Prostate gland (tissue), 2 donors: ENCODE measurements around the gene AVEN. TPM values are rescaled to one million over a fixed set of nuclear protein-coding genes. Genes with fewer than 3 reads are reported as not detected.

Source experiments
- DNase-seq: peaks from one replicate; pipeline ENCODE4 v3.0.0-alpha.2; 2019; ENCODE audit warnings: low spot score
- H3K27ac ChIP-seq, 2 donors: fragments of 200-600 bp; sonication (generic); 2 replicates each; pipeline ENCODE4 v1.5.1; 2017 to 2019
- H3K27me3 ChIP-seq: fragments of 200-600 bp; sonication (generic); replicated peaks from 2 replicates; pipeline ENCODE4 v1.5.1; 2019; ENCODE audit not compliant: insufficient read depth
- H3K36me3 ChIP-seq, 2 donors: fragments of 200-600 bp; sonication (generic); 1 replicate in 1 of 2; 2 replicates in 1 of 2; pipeline versions ENCODE4 v1.5.1 to v1.8.1; 2017 to 2019
- H3K4me1 ChIP-seq: fragments of 200-600 bp; sonication (generic); replicated peaks from 2 replicates; pipeline ENCODE4 v1.5.1; 2019
- H3K4me3 ChIP-seq, 2 donors: fragments of 200-600 bp; sonication (generic); 2 replicates each; pipeline ENCODE4 v1.5.1; 2017 to 2019
- H3K9me3 ChIP-seq: fragments of 200-600 bp; sonication (generic); 2 replicates; pipeline ENCODE4 v1.5.1; 2017
- CTCF ChIP-seq, 4 experiments: fragments of 200-600 bp in 2 of 4; fragments of 450-650 bp in 2 of 4; sonication (generic) in 2 of 4; IDR thresholded peaks; 1 replicate in 3 of 4; 2 replicates in 1 of 4; pipeline ENCODE4 v1.5.1; 2016 to 2019; ENCODE audit warnings: antibody characterized with exemption in 4 of 4, mild to moderate bottlenecking in 2 of 4, moderate library complexity in 2 of 4
- POLR2A ChIP-seq: fragments of 450-650 bp; IDR thresholded peaks from one replicate; pipeline ENCODE4 v1.6.1; 2016; ENCODE audit warnings: antibody characterized with exemption, mild to moderate bottlenecking
- POLR2AphosphoS5 ChIP-seq: sonication (generic); formaldehyde crosslinking; IDR thresholded peaks from one replicate; pipeline ENCODE4 v1.6.1; 2017; ENCODE audit warnings: antibody characterized with exemption
- WGBS: methylation state at CpG from one replicate; pipeline ENCODE4 v1.1.5; 2018; 5-methylcytosine and 5-hydroxymethylcytosine counted together
- intact Hi-C: fragments of 100-400 bp; cut with DNase I; formaldehyde crosslinking; loops from one replicate; pipeline ENCODE4 v1.14.2; 2022
- total RNA-seq, 2 donors: library from RNA; depleted of rRNA; stranded (reverse); fragments of >200 nt; gene quantifications; one replicate each; pipeline ENCODE4 v1.1.0, GENCODE V29; 2016

The AVEN gene
- total RNA-seq, 2 donors from 2014 or later: 11.9 to 21.6 TPM

DNA sequence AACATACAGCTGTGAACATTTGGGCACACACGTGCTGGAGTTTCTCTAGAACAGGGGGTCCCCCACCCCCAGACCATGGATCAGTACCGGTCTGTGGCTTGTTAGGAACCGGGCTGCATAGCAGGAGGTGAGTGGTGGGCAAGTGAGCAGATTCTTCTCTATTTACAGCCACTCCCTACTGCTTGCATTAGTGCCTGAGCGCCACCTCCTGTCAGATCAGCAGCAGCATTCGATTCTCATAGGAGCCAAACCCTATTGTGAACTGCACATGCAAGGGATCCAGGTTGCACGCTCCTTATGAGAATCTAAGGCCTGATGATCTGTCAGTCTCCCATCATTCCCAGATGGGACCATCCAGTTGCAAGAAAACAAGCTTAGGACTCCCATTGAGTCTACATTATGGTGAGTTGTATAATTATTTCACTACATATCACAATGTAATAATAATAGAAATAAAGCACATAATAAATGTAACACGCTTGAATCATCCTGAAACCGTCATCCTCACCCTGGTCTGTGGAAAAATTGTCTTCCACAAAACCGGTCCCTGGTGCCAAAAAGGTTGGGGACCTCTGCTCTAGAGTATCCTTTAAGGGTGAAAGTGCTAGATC lies 44.9 kb downstream of the AVEN start:
- Histone ChIP-seq H3K27me3 (no peaks in the 10 kb centered on the region), H3K36me3 (no peaks in the 10 kb centered on the region), H3K9me3 (no peaks in the 10 kb centered on the region), H3K27ac (no peak overlapping the region), H3K4me3 (no peak overlapping the region), H3K4me1 (no peaks in the 10 kb centered on the region)
- intact Hi-C loops: no loop called here
- DNase-seq: no peak
- 88% methylated on average over 9 of the region's 9 CpGs for WGBS
- TF ChIP-seq POLR2A (no peak), POLR2AphosphoS5 (no peak), CTCF (IDR thresholded peaks at IDR 0.05) (no peak)

DNA sequence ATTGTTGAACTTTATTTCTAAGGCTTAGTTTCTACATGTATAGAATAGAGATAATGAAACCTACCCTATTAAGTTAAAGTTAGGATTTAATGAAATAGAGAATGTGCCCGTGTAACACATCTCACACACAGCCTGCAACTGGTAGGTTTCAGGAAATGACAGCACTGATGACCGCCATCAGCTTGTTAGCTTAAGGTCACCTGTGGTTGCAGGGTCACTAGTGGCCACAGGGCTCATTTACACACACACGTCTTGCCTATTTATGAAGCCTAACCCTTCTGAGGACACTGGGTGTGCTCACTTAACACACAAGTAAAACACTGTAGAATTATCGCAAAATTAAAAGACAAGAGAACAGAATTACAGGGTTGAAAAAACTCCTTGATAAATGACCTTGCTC lies 50.6 kb downstream of the AVEN start:
- no peaks in the 10 kb centered on the region for H3K4me1 ChIP-seq
- H3K36me3 ChIP-seq: no peaks in the 10 kb centered on the region
- no peak for DNase-seq
- H3K9me3 ChIP-seq: no peaks in the 10 kb centered on the region
- no peak overlapping the region for H3K27ac ChIP-seq
- whole genome bisulfite sequencing: 91% methylated on average over 4 of the region's 4 CpGs
- H3K27me3 ChIP-seq: no peaks in the 10 kb centered on the region
- H3K4me3 ChIP-seq: no peak overlapping the region
- intact Hi-C loops: no loop called here
- TF ChIP-seq POLR2AphosphoS5: no peak
- no peak for TF ChIP-seq CTCF (IDR thresholded peaks at IDR 0.05)
- no peak for TF ChIP-seq POLR2A

GRCh38 chr15:33987444-33987843 lies 51.6 kb downstream of the AVEN start:
- intact Hi-C loops: no loop called here
- TF ChIP-seq POLR2A: no peak
- no peaks in the 10 kb centered on the region for H3K36me3 ChIP-seq
- DNase-seq: no peak
- no peak overlapping the region for H3K27ac ChIP-seq
- no peaks in the 10 kb centered on the region for H3K27me3 ChIP-seq
- no peaks in the 10 kb centered on the region for H3K9me3 ChIP-seq
- WGBS: 98% methylated on average over 3 of the region's 3 CpGs
- no peak overlapping the region for H3K4me3 ChIP-seq
- no peaks in the 10 kb centered on the region for H3K4me1 ChIP-seq

DNA sequence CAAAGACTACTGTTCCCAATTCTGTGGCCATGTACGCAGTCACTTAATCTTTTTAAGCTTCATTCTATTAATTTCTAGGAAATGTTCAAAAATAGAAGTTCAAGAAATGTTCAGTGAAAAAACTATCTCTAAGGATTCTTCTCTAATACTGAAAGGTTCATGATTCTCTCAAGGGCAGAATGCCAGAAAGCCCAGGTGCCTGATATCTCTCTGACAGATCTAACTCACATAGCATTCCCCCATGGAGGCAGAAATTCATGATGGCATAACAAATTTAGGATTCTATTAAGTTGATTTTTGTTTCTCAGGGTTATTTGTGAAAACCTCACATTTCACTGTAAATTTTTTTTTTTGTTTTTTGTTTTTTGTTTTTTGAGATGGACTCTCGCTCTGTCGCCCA lies 53.3 kb downstream of the AVEN start:
- no peak overlapping the region for H3K4me3 ChIP-seq
- H3K36me3 ChIP-seq: no peaks in the 10 kb centered on the region
- H3K9me3 ChIP-seq: no peaks in the 10 kb centered on the region
- no peaks in the 10 kb centered on the region for H3K27me3 ChIP-seq
- 63% methylated on average over 3 of the region's 3 CpGs for WGBS
- intact Hi-C loops: no loop called here
- H3K27ac ChIP-seq: no peak overlapping the region
- TF ChIP-seq POLR2AphosphoS5 (no peak), POLR2A (no peak), CTCF (IDR thresholded peaks at IDR 0.05) (no peak)
- H3K4me1 ChIP-seq: no peaks in the 10 kb centered on the region
- no peak for DNase-seq

DNA sequence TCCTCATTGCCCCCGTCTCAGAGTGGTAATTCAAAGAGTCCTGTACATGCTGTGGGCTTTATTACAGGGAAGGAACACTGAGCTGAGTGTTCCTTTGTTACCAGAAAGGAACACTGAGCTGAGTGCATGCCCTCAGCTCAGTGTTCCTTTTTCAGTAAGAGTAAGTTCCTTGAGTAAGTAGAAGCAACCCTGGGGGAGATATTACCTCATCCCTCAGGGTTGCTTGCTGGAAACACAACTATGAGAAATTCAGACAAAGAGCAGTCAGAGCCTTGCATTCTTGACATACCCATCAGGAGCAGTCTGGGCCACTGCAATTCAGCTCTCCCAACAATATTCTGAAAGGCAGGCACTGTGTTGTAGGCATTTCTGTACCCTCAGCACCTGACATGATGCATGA lies 53.7 kb downstream of the AVEN start:
- TF ChIP-seq POLR2AphosphoS5 (no peak), CTCF (IDR thresholded peaks at IDR 0.05) (no peak), POLR2A (no peak)
- WGBS: 33% methylated on average over 1 of the region's 1 CpG
- Histone ChIP-seq H3K27ac (no peak overlapping the region), H3K4me3 (no peak overlapping the region), H3K36me3 (no peaks in the 10 kb centered on the region), H3K9me3 (no peaks in the 10 kb centered on the region), H3K27me3 (no peaks in the 10 kb centered on the region), H3K4me1 (no peaks in the 10 kb centered on the region)
- intact Hi-C loops: no loop called here
- no peak for DNase-seq
